GM12874 (cell line): Measurements from ENCODE around the gene ARHGAP24.

Experiments used
- TF ChIP-seq, protein P1 (sequence below): IDR thresholded peaks from 2 replicates; pipeline ENCODE4 v1.5.1; 2011; ENCODE audit warnings: low read depth, mild to moderate bottlenecking, control low read depth, low read length, moderate library complexity; ENCODE audit not compliant: insufficient read depth

The ARHGAP24 gene

DNA sequence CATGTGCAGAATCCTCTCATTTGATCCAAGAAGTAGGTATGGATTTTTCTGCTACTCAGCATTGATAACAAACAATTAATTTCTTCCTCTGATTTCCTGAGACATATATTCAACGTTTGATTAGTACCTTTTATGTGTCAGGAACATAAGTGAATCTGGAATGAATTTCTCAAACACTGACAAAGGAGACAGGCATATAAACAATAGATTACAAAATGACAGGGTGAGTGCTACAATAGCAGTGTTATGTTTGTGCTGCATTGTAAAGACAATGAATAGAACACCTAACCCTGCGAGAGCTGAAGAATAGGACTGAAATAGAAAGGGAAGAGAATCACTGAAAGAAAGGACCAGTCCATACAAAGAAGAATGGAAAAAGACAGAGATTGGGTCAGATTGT, 52.9 kb downstream of the ARHGAP24 start:
- TF ChIP-seq, protein P1, sequence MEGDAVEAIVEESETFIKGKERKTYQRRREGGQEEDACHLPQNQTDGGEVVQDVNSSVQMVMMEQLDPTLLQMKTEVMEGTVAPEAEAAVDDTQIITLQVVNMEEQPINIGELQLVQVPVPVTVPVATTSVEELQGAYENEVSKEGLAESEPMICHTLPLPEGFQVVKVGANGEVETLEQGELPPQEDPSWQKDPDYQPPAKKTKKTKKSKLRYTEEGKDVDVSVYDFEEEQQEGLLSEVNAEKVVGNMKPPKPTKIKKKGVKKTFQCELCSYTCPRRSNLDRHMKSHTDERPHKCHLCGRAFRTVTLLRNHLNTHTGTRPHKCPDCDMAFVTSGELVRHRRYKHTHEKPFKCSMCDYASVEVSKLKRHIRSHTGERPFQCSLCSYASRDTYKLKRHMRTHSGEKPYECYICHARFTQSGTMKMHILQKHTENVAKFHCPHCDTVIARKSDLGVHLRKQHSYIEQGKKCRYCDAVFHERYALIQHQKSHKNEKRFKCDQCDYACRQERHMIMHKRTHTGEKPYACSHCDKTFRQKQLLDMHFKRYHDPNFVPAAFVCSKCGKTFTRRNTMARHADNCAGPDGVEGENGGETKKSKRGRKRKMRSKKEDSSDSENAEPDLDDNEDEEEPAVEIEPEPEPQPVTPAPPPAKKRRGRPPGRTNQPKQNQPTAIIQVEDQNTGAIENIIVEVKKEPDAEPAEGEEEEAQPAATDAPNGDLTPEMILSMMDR: no peak

DNA sequence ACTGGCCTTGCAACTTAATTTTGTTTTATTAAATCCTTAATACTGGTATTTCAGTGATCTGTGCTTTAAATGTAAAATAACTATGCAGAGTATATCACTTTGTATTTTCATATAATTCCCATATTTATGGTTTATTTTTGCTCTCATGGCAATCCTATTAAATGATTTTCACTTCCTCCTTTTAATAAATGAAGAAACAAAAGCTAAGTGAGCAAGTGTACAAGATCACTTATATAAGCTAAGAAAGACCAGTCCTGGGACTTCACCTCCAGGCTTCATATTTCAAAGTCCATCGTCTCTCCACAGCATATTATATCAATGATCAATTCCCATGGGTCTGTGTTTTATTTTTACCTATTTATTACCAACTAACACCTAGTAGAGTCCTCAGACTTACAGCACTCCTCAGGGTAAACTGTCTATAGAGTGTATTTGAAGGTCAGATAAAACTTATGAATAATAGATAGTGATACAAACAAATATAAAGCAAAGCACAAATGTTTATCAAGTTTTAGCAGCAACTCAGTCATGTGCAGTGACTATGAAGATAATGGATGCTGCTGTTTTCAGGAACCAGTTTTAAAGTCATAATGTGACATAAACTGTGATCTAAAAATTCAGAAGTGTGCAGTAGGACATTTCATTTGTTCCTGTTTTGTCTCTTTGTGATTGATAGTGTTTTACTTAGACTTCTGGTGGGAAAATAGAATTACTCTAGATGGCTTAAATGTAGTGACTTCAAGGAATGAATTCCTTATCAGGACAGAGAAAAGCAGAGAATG, 56.8 kb downstream of the ARHGAP24 start:
- TF ChIP-seq, protein P1: no peak

DNA sequence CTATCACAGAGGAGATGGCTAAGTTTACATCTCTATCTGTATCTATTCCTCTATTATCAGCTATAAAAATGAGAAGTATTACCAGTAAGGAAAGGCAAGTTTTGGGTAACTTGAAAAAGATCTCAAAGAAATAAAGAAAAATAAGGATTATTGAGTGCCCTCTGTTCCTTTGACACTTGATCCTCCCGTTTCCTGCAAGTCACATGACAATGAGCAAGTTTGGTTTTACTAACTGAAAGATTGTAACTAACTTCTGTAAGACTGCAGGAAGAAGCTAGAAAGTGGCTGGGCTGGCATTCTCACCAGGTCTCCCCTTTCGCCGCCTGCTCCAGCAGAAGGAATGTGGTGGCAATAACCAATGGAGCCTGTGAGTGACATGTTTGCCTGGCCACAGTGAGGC, 59.2 kb downstream of the ARHGAP24 start:
- TF ChIP-seq, protein P1: no peak

DNA sequence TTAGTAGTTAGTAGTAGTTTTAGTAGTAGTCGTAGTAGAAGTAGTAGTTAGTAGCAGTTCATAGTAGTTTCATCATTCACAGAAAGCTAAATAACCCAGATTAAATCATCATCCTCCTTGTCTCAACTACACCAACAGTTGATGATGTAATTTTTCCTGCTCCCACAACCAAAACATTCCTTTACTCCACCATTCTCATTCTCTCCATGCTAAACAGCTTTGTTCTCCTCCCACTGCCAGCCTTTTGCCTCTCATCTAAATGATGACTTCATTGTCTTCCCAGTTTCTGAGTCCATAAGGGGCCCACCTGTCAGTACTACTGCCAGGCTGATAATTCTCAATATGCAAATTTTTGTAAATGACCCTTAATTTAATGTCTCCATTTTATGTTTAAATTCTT, 68.9 kb downstream of the ARHGAP24 start:
- TF ChIP-seq, protein P1: no peak

DNA sequence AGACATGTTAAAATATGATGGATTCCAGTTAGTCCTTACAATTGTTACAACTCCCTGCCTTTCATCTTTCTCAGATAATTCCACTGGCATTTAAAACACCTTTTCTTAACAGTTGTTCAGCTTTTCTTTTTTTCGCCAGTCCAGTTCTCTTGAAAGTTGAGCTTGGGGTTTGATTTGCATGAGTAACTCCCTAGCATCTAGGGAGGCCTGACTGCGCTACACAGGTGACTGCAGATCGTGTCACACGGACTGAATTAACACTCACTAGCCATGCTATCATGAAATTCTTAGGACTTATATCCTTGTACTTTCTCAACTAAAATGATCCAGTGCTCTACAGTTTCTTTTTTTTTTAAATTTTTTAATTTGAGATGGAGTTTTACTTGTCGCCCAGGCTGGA, 69.8 kb downstream of the ARHGAP24 start:
- TF ChIP-seq, protein P1: no peak

DNA sequence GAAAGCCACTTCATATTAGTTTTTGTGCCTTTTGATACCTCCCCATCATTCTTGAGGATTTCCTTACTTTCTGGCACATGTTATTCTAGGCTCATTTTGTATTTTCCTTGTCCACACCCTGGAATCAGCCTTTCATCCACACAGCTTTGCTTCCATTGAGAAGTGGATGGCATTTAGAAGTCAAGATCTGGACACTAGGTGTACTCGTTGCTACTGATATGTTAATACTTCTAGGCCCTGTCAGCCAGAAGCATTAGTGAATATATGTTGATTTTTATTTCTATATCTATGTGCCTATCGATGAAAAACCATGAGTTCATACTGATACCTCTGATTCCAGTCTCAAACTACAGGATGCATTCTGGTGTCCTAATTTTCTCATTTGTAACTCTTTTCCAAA, 73.2 kb downstream of the ARHGAP24 start:
- TF ChIP-seq, protein P1: no peak

DNA sequence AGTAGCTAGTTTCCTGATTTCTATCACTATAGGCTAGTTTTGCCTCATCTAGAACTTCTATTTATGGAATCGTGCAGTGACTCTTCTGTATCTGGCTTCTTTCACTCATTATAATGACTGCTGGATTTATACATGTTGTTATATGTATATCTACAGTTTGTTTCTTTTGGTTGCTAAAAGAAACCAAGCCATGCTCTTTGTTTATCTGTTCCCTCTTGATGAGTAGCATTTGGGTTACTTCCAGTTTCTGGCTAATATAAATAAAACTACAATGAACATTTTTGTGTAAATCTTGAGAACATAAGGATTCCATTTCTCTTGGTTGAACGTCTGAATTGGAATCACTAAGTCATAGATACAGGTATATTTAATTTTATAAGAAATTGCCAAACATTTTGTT, 73.9 kb downstream of the ARHGAP24 start:
- TF ChIP-seq, protein P1: no peak
